Stimulated activated naive CD8-positive, alpha-beta T cell treated with anti-CD3 and anti-CD28 coated beads, Interleukin-15, amount 100 ng/mL, for 72 hours (primary cell): ENCODE results near the gene PTGES3.
"Not testable (repeated sequence)": the region's sequence is repeated elsewhere in the genome, so short reads cannot be mapped to it uniquely, and the experiment has no call there.

Source experiments
- ATAC-seq: fragments of 150-1000 bp; cut with Tn5 transposase; 2 replicates; pipeline ENCODE4 v1.10.0; 2021; ENCODE audit warnings: mild to moderate bottlenecking, moderate library complexity
- DNase-seq, 2 donors: peaks; one replicate each; pipeline ENCODE4 v3.0.0; 2021 to 2022
- H3K27ac Mint-ChIP-seq, 2 donors: one replicate each; pipeline ENCODE4 v1.8.0; 2022; ENCODE audit warnings: mild to moderate bottlenecking in 2 of 2, mixed read lengths in 2 of 2, moderate library complexity in 2 of 2
- H3K27me3 Mint-ChIP-seq: one replicate; pipeline ENCODE4 v1.8.0; 2022; ENCODE audit warnings: mixed read lengths
- H3K4me1 Mint-ChIP-seq: one replicate; pipeline ENCODE4 v1.8.0; 2022; ENCODE audit warnings: mild to moderate bottlenecking, mixed read lengths
- H3K4me3 Mint-ChIP-seq, 2 donors: one replicate each; pipeline ENCODE4 v1.8.0; 2022; ENCODE audit warnings: mild to moderate bottlenecking in 2 of 2, mixed read lengths in 2 of 2, moderate library complexity in 1 of 2
- H3K9me3 Mint-ChIP-seq, 2 donors: one replicate each; pipeline ENCODE4 v1.8.0; 2022; ENCODE audit warnings: mixed read lengths in 2 of 2

The PTGES3 gene

DNA sequence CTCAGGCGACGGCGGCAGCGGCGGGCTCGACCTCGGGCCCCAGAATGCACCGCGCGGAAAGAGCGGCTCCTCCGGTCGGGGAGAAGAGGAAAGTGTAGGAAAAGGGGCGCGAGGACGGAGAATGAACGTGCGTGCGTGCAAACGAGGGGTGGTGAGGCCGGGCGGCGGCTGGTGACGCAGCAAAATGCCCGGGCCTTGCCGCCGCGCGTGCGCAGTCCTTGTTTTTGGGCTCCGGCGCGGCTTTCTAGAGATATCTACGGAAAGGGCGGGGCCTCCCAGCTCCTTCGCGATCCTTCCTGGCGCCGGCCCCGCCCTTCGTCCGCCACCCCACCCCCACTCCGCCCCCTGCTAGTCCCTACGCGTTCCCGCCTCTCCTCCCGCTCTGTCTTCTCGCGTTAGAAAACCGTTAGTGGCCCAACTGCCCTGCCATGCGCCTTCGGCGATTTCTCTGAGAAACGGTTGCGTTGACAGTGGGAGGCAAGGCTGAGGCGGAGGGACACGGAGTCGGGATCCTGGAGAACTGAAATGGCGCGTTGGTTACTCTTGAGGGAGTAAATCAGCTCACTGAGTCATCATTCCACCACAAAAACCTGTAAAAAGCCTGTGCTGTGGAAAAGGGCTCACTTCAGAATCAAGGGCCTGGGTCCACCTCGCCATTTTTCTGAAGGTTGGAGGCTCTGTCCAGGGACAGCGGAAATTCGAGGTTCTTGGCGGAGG, at the start of gene PTGES3:
PTGES3 (minus strand) TSS at position 156 of the 717 bp plus-strand sequence. CDS start 285 bp downstream, outside the sequence.
- Mint-ChIP-seq H3K27ac (peak within 1 kb of the TSS; percentile 99), H3K9me3 (no peaks in the 10 kb centered on the region), H3K4me3 (peak within 1 kb of the TSS; percentile 94 to 95), H3K27me3 (no peaks in the 10 kb centered on the region), H3K4me1 (peaks cover 36% of the 10 kb centered on the region)
- ATAC-seq (peak; percentile 86), DNase-seq (peak; percentile 99)

GRCh38 chr12:56728139-56728861, 40.2 kb upstream of the PTGES3 start:
- DNase-seq (no peak), ATAC-seq (no peak)
- Mint-ChIP-seq H3K4me3 (no peak overlapping the region), H3K9me3 (no peaks in the 10 kb centered on the region), H3K4me1 (peaks cover 16% of the 10 kb centered on the region), H3K27me3 (no peaks in the 10 kb centered on the region), H3K27ac (no peak overlapping the region)

DNA sequence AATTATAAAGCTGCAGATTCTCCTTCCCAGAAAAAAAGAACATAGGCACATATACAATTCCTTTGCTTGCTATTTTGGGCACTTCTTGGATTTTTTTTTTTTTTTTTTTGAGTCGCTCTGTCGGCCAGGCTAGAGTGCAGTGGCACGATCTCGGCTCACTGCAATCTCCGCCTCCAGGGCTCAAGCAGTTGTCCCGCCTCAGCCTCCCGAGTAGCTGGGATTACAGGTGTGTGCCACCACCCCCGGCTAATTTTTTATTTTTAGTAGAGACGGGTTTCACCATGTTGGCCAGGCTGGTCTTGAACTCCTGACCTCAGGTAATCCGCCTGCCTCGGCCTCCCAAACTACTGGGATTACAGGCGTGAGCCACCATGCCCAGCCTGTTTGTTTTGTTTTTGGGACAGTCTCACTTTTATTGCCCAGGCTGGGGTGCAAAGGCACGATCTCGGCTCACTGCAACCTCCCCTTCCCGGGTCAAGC, 38.2 kb upstream of the PTGES3 start:
- Mint-ChIP-seq H3K4me3 (peak overlapping the region; percentile 93 to 98), H3K27ac (peak overlapping the region in 1 of 2 donors; percentile 99), H3K4me1 (peaks cover 32% of the 10 kb centered on the region)
- not testable (repeated sequence) for H3K27me3 Mint-ChIP-seq, H3K9me3 Mint-ChIP-seq, ATAC-seq, DNase-seq

DNA sequence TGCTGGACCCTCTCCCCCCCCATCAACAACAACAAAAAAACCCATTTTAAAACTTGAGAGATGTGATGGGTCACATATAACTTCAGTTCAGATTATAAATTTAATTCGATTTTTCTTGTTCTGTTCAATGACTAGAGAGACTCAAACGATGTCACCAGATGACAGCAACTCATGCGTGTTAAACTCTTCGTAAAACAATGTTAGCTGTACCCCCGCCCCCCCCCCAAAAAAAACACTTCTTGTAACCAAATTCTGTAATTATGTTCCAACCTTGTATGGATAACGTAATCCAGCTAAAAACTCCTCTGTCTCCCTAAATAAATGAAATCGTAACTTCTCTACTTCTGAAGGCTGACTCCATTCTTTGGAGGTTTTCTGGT, 37.6 kb upstream of the PTGES3 start:
- H3K4me3 Mint-ChIP-seq: peak overlapping the region; percentile 93 to 98
- DNase-seq: no peak
- peak overlapping the region; percentile 99 to 100 for H3K27ac Mint-ChIP-seq
- H3K9me3 Mint-ChIP-seq: no peaks in the 10 kb centered on the region
- peaks cover 37% of the 10 kb centered on the region for H3K4me1 Mint-ChIP-seq
- no peak for ATAC-seq
- no peaks in the 10 kb centered on the region for H3K27me3 Mint-ChIP-seq

DNA sequence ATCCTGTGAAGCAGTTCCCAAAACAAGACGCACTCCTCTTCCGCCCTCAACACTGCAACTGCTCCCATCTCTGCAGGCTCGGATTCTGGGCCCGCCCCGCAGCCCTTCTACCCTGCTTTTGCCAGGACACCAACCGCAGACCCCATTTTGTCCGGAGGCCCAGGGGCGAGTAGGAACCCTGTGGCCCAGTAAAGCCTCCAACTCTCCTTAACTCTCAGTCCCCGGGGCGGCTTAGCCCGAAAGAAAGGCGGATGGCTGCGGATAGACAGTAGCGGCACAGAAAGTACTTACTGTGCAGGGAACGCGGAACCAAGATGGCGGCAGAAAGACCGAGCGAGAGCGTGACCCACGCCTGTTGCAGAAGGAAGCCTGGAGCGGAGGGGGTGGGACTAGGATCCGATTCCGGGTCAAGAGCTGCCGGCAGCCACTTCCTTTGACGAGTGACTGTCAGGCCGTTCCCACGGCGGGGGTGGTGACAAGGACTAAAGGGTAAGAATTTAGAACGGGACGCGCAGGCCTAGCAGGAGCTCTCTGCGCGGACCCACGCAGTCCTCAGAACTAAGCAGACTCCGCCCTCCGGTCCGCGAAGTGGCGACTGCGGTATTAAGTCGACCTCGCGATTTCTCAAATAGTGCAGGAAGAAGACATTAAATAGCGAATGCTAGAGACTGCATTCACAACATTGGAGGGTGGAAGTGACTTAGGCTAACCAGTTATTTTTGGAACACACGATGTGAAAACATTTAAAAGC, 37.1 kb upstream of the PTGES3 start, which contains the start of gene NACA:
NACA (minus strand) TSS at position 328 of the 751 bp plus-strand sequence. CDS start 778 bp downstream, outside the sequence.
- peak within 1 kb of the TSS; percentile 93 to 98 for H3K4me3 Mint-ChIP-seq
- peak; percentile 97 for ATAC-seq
- no peaks in the 10 kb centered on the region for H3K9me3 Mint-ChIP-seq
- no peaks in the 10 kb centered on the region for H3K27me3 Mint-ChIP-seq
- DNase-seq: peak; percentile 95 to 98
- H3K4me1 Mint-ChIP-seq: peaks cover 43% of the 10 kb centered on the region
- H3K27ac Mint-ChIP-seq: peak within 1 kb of the TSS; percentile 99 to 100

DNA sequence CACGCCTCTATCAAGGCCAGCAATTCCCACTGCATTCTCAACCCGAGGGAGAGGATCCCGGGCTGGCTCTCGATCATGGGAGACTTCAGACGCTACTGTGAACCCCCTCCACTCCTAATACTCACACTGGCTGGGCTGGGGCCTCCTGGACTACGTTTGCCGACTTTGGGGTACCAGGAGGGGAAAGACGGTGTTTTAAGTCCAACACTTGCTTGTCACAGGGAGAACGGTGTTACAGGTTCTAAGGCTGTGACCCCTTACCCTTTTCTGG, 36.6 kb upstream of the PTGES3 start:
- Mint-ChIP-seq H3K27ac (peak overlapping the region; percentile 99 to 100), H3K4me1 (peaks cover 48% of the 10 kb centered on the region), H3K27me3 (no peaks in the 10 kb centered on the region), H3K4me3 (peak overlapping the region; percentile 93 to 98), H3K9me3 (no peaks in the 10 kb centered on the region)
- no peak for DNase-seq
- ATAC-seq: no peak

DNA sequence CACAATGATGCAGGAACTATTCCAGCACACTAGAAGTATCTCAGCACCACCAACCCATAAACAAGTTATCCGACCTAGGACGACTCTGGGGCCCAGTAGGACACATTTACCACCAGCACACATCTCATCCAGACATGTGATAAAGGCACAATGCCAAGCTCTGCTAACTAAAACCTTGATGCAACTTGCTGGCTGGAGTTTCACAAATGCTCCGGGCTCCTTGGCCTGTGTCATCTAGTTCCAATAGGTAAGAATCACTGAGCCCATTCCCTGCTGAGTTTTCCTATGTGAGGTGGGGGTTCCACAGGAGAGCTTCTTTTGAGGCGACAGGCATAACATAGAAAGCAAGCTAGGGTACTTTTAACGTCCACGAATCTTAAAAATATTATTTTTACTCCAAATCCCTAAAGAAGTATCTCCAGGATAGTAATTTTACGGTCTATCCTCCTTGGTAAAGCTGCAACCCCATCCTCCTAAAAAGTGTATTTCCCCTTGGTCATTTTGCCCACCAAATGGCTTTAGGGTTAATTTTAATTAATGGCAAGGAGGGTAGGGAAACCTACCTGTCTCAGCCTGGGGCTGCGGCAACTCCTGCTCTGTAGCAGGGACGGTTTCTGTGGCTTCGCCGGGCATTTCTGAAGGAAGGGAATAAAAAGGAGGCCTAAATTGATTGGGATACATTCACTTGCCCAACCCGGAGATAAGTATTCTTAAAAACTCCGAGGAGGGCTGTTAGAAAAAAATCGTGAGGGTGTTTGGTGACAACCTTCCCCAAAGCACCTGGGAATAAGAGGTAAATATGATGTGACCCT, 36.0 kb upstream of the PTGES3 start:
- peak overlapping the region; percentile 93 to 98 for H3K4me3 Mint-ChIP-seq
- H3K27ac Mint-ChIP-seq: peak overlapping the region; percentile 99 to 100
- DNase-seq (no peak), ATAC-seq (no peak)
- H3K9me3 Mint-ChIP-seq: no peaks in the 10 kb centered on the region
- no peaks in the 10 kb centered on the region for H3K27me3 Mint-ChIP-seq
- peaks cover 54% of the 10 kb centered on the region for H3K4me1 Mint-ChIP-seq

GRCh38 chr12:56723352-56723751, 35.3 kb upstream of the PTGES3 start:
- Mint-ChIP-seq H3K4me3 (peak overlapping the region; percentile 93 to 98), H3K27me3 (no peaks in the 10 kb centered on the region), H3K4me1 (peaks cover 61% of the 10 kb centered on the region), H3K27ac (peak overlapping the region in 1 of 2 donors; percentile 53), H3K9me3 (no peaks in the 10 kb centered on the region)
- ATAC-seq (no peak), DNase-seq (no peak)

GRCh38 chr12:56722832-56723231, 34.7 kb upstream of the PTGES3 start:
- H3K27me3 Mint-ChIP-seq: no peaks in the 10 kb centered on the region
- H3K4me1 Mint-ChIP-seq: peaks cover 61% of the 10 kb centered on the region
- H3K9me3 Mint-ChIP-seq: no peaks in the 10 kb centered on the region
- DNase-seq (no peak), ATAC-seq (no peak)
- peak overlapping the region; percentile 93 to 98 for H3K4me3 Mint-ChIP-seq
- peak overlapping the region in 1 of 2 donors; percentile 66 for H3K27ac Mint-ChIP-seq

GRCh38 chr12:56721721-56722120, 33.6 kb upstream of the PTGES3 start:
- no peaks in the 10 kb centered on the region for H3K27me3 Mint-ChIP-seq
- ATAC-seq: no peak
- no peaks in the 10 kb centered on the region for H3K9me3 Mint-ChIP-seq

DNA sequence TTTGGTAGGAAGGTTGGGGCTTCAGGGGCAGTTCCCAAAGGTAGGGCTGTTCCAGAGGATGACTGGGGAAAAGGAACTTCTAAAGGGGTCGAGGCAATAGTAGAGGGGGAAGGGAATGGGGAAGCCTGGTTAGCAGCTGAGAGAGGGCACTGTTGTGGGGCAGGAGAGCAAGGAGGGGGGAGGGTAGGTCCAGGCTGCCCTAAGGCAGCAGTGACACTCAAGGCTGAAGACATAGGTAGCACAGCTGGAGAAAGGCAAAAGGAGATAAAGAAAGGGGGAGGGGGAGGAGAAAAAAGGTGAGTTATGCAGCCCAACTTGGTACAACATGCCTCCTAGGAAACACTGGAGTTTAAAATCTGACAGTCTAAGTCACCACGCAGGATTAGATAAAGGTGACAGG, 33.1 kb upstream of the PTGES3 start:
- no peak for DNase-seq
- peak overlapping the region; percentile 93 to 98 for H3K4me3 Mint-ChIP-seq

More at GRCh38 chr12:56721721-56722120, 33.6 kb upstream of the PTGES3 start:
- Mint-ChIP-seq H3K4me3 (peak overlapping the region; percentile 93 to 98), H3K4me1 (peaks cover 66% of the 10 kb centered on the region), H3K27ac (peak overlapping the region; percentile 75 to 84)
- no peak for DNase-seq

DNA sequence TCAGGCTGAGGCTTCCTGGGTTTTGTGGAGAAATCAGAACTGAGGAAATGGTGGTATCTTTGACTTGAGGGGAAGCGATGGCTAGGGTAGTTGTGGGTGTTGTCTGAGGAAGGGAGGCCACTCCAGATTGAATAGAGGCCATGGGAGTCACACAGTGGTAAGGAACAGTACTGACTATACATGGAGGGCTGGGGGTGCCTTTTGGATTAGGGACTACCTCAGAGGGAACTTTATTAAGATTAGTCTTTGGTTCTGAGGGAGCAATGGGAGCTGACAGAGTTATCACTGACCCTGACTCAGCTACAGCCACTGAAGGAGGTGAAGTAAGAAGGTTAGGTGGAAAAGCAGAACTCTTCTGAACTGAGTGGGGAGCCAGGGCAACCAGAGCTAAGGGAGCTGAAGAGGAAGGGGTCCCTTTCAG, 32.7 kb upstream of the PTGES3 start:
- H3K9me3 Mint-ChIP-seq: no peaks in the 10 kb centered on the region
- peak overlapping the region; percentile 75 to 95 for H3K27ac Mint-ChIP-seq
- H3K4me3 Mint-ChIP-seq: peak overlapping the region; percentile 93 to 98
- ATAC-seq: no peak
- peaks cover 67% of the 10 kb centered on the region for H3K4me1 Mint-ChIP-seq
- no peaks in the 10 kb centered on the region for H3K27me3 Mint-ChIP-seq
- DNase-seq: no peak

More for the DNA sequence above, 33.1 kb upstream of the PTGES3 start:
- Mint-ChIP-seq H3K27ac (peak overlapping the region; percentile 75 to 95), H3K9me3 (no peaks in the 10 kb centered on the region), H3K4me1 (peaks cover 67% of the 10 kb centered on the region), H3K27me3 (no peaks in the 10 kb centered on the region)
- no peak for ATAC-seq

- Mint-ChIP-seq H3K27ac (peak overlapping the region; percentile 95), H3K4me1 (peaks cover 66% of the 10 kb centered on the region), H3K4me3 (peak overlapping the region; percentile 93 to 98), H3K9me3 (no peaks in the 10 kb centered on the region), H3K27me3 (no peaks in the 10 kb centered on the region)
- no peak for ATAC-seq
- DNase-seq: no peak
Observed at GRCh38 chr12:56719056-56719455, 31.0 kb upstream of the PTGES3 start.

- Mint-ChIP-seq H3K27ac (peak overlapping the region; percentile 95), H3K4me1 (peaks cover 66% of the 10 kb centered on the region), H3K27me3 (no peaks in the 10 kb centered on the region), H3K9me3 (no peaks in the 10 kb centered on the region), H3K4me3 (peak overlapping the region; percentile 93 to 98)
- ATAC-seq (no peak), DNase-seq (no peak)
Observed at GRCh38 chr12:56718636-56719035, 30.6 kb upstream of the PTGES3 start.

GRCh38 chr12:56718149-56718548, 30.1 kb upstream of the PTGES3 start:
- Mint-ChIP-seq H3K9me3 (no peaks in the 10 kb centered on the region), H3K4me3 (no peak overlapping the region), H3K27me3 (no peaks in the 10 kb centered on the region), H3K4me1 (peaks cover 66% of the 10 kb centered on the region), H3K27ac (peak overlapping the region in 1 of 2 donors; percentile 29)
- DNase-seq: no peak
- no peak for ATAC-seq
